ENCODE data around the gene DCDC2.
"Not testable (repeated sequence)": the region's sequence is repeated elsewhere in the genome, so short reads cannot be mapped to it uniquely, and the experiment has no call there.

The DCDC2 gene

GRCh38 chr6:24376871-24377270, 19.0 kb upstream of the DCDC2 start:
- DNase-seq (ENCODE audit: low read depth): no peak
- no peak for TF ChIP-seq CTCF (IDR thresholded peaks at IDR 0.05; ENCODE audit: low read depth, low read length, missing control alignments)
- H3K4me3 ChIP-seq (ENCODE audit: low read depth, low read length): no peak overlapping the region

- no peak overlapping the region for H3K4me3 ChIP-seq (ENCODE audit: low read depth, low read length)
- no peak for TF ChIP-seq CTCF (IDR thresholded peaks at IDR 0.05; ENCODE audit: low read depth, low read length, missing control alignments)
- DNase-seq (ENCODE audit: low read depth): no peak
Observed at GRCh38 chr6:24374612-24375011, 16.8 kb upstream of the DCDC2 start.

- not testable (repeated sequence) for DNase-seq (ENCODE audit: low read depth); H3K4me3 ChIP-seq (ENCODE audit: low read depth, low read length)
Observed at GRCh38 chr6:24365103-24365633, 7.3 kb upstream of the DCDC2 start.

GRCh38 chr6:24362363-24362762, 4.5 kb upstream of the DCDC2 start:
- not testable (repeated sequence) for DNase-seq (ENCODE audit: low read depth); H3K4me3 ChIP-seq (ENCODE audit: low read depth, low read length)

DNA sequence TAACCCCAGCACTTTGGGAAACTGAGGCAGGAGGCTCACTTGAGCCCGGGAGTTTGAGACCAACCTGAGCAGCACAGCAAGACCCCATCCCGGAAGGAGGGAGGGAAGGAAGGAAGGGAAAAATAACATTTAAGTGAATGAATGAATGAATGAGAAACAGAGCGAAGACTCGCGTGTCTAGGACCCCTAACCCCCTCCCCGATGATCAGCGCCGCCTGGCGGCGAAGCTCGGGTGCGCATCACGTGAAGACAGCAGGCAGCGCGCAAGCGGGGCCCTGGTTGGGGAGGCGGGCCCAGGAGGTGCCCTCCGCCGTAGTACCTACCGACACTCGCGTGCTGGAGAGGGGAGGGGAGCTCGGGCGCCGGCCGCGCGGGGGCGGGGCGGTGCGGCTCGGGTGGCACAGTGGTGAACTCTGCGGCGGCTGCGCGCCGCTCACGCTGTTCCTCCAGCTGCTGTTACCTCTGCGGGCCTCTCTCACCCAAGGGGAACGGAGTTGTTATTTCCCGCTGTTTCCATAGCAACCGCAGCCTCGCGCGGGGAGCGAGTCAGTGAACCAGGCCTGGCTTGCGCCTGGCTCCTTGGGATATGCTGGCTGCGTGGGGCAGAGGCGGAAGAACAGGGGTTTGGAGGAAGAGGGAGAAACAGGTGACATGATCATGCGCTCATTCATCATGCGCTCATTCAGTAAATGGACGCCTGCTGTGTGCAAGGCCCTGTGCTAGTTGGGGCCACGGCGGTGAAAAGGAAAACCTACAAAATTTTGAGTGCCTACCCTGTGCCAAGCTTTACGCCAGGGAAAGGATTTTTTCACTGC, 2.0 kb upstream of the DCDC2 start:
- H3K4me3 ChIP-seq (ENCODE audit: low read depth, low read length): peak overlapping the region; percentile 49
- peak; percentile 100 for TF ChIP-seq CTCF (IDR thresholded peaks at IDR 0.05; ENCODE audit: low read depth, low read length, missing control alignments)
- peak; percentile 39 for DNase-seq (ENCODE audit: low read depth)

DNA sequence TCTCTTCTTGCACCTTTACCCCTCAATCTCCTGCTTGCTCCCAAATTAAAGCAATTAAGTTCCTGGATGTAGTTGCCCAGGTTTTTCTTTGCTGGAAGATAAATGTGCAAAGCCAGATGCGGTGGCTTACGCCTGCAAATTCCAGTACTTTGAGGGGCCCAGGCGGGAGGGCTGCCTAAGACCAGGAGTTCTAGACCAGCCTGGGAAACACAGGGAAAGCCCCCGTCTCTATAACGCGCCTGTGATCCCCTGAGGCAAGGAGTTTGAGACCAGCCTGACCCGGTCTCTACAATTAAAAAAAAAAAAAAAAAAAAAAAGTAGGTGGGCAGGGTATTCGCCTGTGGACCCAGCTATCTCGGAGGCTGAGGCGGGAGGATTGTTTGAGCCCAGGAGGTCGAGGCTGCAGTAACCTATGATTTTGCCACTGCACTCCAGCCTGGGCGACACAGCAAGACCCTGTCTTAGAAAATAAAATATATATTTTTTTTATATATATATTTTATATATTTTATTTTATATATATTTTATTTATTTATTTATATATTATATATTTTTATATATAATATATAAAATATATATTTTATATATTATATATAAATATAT, 461 bp upstream of the DCDC2 start:
- H3K4me3 ChIP-seq (ENCODE audit: low read depth, low read length): no peak overlapping the region; the same call in 1 of the 2 replicates
- no peak for DNase-seq (ENCODE audit: low read depth)
- TF ChIP-seq CTCF (IDR thresholded peaks at IDR 0.05; ENCODE audit: low read depth, low read length, missing control alignments): no peak

GRCh38 chr6:24356310-24356973, 1.4 kb downstream of the DCDC2 start:
- no peak for TF ChIP-seq CTCF (IDR thresholded peaks at IDR 0.05; ENCODE audit: low read depth, low read length, missing control alignments)
- DNase-seq (ENCODE audit: low read depth): no peak
- no peak overlapping the region for H3K4me3 ChIP-seq (ENCODE audit: low read depth, low read length)
